HEK293 (cell line): Measurements from ENCODE around the gene SEPTIN7.

Source experiments
- CTCF ChIA-PET: fragments of 350-600 bp; formaldehyde crosslinking; extraction: SDS; loops from one replicate; lab custom pipeline; 2021; ENCODE audit warnings: antibody characterized with exemption; lab: Yijun Ruan, JAX
- POLR2A ChIA-PET: fragments of 300-600 bp; formaldehyde crosslinking; extraction: SDS; loops from one replicate; lab custom pipeline; 2020; ENCODE audit warnings: antibody characterized with exemption, inconsistent platforms; lab: Yijun Ruan, JAX
- H3K27ac ChIP-seq: fragments of 200-500 bp; sonication (Bioruptor generic); 2 replicates; pipeline ENCODE4 v1.5.1; 2014; ENCODE audit warnings: low read depth, low read length, control low read depth, inconsistent platforms; ENCODE audit errors: extremely low read depth
- H3K36me3 ChIP-seq, 2 experiments: fragments of 200-500 bp in 1 of 2; sonication (Bioruptor generic) in 1 of 2; 1 replicate in 1 of 2; 2 replicates in 1 of 2; pipeline ENCODE4 v1.5.1; 2014 to 2017; ENCODE audit warnings: inconsistent platforms in 2 of 2, low read length in 2 of 2; ENCODE audit not compliant: control insufficient read depth in 2 of 2, insufficient read depth in 1 of 2
- H3K4me1 ChIP-seq: fragments of 200-500 bp; sonication (Bioruptor generic); 2 replicates; pipeline ENCODE4 v1.5.1; 2014; ENCODE audit warnings: mild to moderate bottlenecking, low read length, inconsistent platforms; ENCODE audit not compliant: control insufficient read depth, insufficient read depth
- H3K4me3 ChIP-seq: 2 replicates; pipeline ENCODE4 v1.5.1; 2011; ENCODE audit warnings: low read depth, mild to moderate bottlenecking, control low read depth, low read length, moderate library complexity
- H3K9me3 ChIP-seq: fragments of 200-500 bp; sonication (Bioruptor generic); 2 replicates; pipeline ENCODE4 v1.5.1; 2014; ENCODE audit warnings: low read depth, low read length, inconsistent platforms; ENCODE audit not compliant: control insufficient read depth, insufficient read depth
- ELK4 ChIP-seq: IDR thresholded peaks from 2 replicates; pipeline ENCODE4 v1.6.1; 2011; ENCODE audit warnings: mild to moderate bottlenecking, low read depth, low read length, borderline replicate concordance
- KLF10 ChIP-seq: fragments of 450-650 bp; IDR thresholded peaks from 2 replicates; pipeline ENCODE4 v1.5.1; 2018; ENCODE audit warnings: missing biosample characterization, mild to moderate bottlenecking, missing genetic modification characterization
- KLF7 ChIP-seq: fragments of 450-650 bp; formaldehyde crosslinking; IDR thresholded peaks from 2 replicates; pipeline ENCODE4 v1.5.1; 2016; ENCODE audit warnings: missing biosample characterization, missing genetic modification characterization, borderline replicate concordance
- PRDM1 ChIP-seq: fragments of 450-650 bp; formaldehyde crosslinking; IDR thresholded peaks from 2 replicates; pipeline ENCODE4; 2016; ENCODE audit warnings: missing biosample characterization, missing genetic modification characterization
- SCRT2 ChIP-seq: fragments of 450-650 bp; formaldehyde crosslinking; IDR thresholded peaks from 2 replicates; pipeline ENCODE4 v1.5.1; 2016; ENCODE audit warnings: missing biosample characterization, missing genetic modification characterization
- TSHZ1 ChIP-seq: fragments of 450-650 bp; formaldehyde crosslinking; IDR thresholded peaks from 2 replicates; pipeline ENCODE4 v1.5.1; 2016; ENCODE audit warnings: missing biosample characterization, missing genetic modification characterization, borderline replicate concordance
- ZBTB7A ChIP-seq: fragments of 450-650 bp; formaldehyde crosslinking; IDR thresholded peaks from 2 replicates; pipeline ENCODE4 v1.5.1; 2016; ENCODE audit warnings: low read depth, missing biosample characterization, missing genetic modification characterization
- ZNF16 ChIP-seq: fragments of 450-650 bp; formaldehyde crosslinking; IDR thresholded peaks from 2 replicates; pipeline ENCODE4 v1.5.1; 2016; ENCODE audit warnings: low read depth, missing biosample characterization, missing genetic modification characterization
- ZNF223 ChIP-seq: fragments of 450-650 bp; formaldehyde crosslinking; IDR thresholded peaks from 2 replicates; pipeline ENCODE4 v1.5.1; 2016; ENCODE audit warnings: missing biosample characterization, missing genetic modification characterization
- ZNF248 ChIP-seq: fragments of 450-650 bp; formaldehyde crosslinking; IDR thresholded peaks from 2 replicates; pipeline ENCODE4 v1.5.1; 2017; ENCODE audit warnings: missing biosample characterization, missing genetic modification characterization
- ZNF26 ChIP-seq: fragments of 450-650 bp; formaldehyde crosslinking; IDR thresholded peaks from 2 replicates; pipeline ENCODE4 v1.5.1; 2016; ENCODE audit warnings: missing biosample characterization, missing genetic modification characterization
- ZNF280D ChIP-seq: fragments of 450-650 bp; formaldehyde crosslinking; IDR thresholded peaks from 2 replicates; pipeline ENCODE4 v1.5.1; 2016; ENCODE audit warnings: missing biosample characterization, missing genetic modification characterization
- ZNF302 ChIP-seq: fragments of 450-650 bp; formaldehyde crosslinking; IDR thresholded peaks from 2 replicates; pipeline ENCODE4 v1.5.1; 2016; ENCODE audit warnings: missing biosample characterization, missing genetic modification characterization, low read depth
- ZNF341 ChIP-seq: fragments of 450-650 bp; formaldehyde crosslinking; IDR thresholded peaks from 2 replicates; pipeline ENCODE4; 2016; ENCODE audit warnings: low read depth, missing biosample characterization, missing genetic modification characterization
- ZNF391 ChIP-seq: fragments of 450-650 bp; formaldehyde crosslinking; IDR thresholded peaks from 2 replicates; pipeline ENCODE4 v1.5.1; 2016; ENCODE audit warnings: low read depth, missing biosample characterization, missing genetic modification characterization, borderline replicate concordance
- ZNF510 ChIP-seq: fragments of 450-650 bp; formaldehyde crosslinking; IDR thresholded peaks from 2 replicates; pipeline ENCODE4 v1.5.1; 2018; ENCODE audit warnings: mild to moderate bottlenecking, missing genetic modification characterization, missing biosample characterization; ENCODE audit not compliant: insufficient replicate concordance
- ZNF571 ChIP-seq: fragments of 450-650 bp; formaldehyde crosslinking; IDR thresholded peaks from 2 replicates; pipeline ENCODE4 v1.5.0; 2017; ENCODE audit warnings: missing biosample characterization, missing genetic modification characterization
- ZNF596 ChIP-seq: fragments of 450-650 bp; IDR thresholded peaks from 2 replicates; pipeline ENCODE4 v1.5.0; 2018; ENCODE audit warnings: missing biosample characterization, mild to moderate bottlenecking, missing genetic modification characterization, moderate library complexity
- ZNF701 ChIP-seq: fragments of 450-650 bp; formaldehyde crosslinking; IDR thresholded peaks from 2 replicates; pipeline ENCODE4 v1.5.1; 2016; ENCODE audit warnings: missing biosample characterization, missing genetic modification characterization
- ZSCAN18 ChIP-seq: fragments of 450-650 bp; formaldehyde crosslinking; IDR thresholded peaks from 2 replicates; pipeline ENCODE4 v1.5.1; 2016; ENCODE audit warnings: missing biosample characterization, missing genetic modification characterization

The SEPTIN7 gene

GRCh38 chr7:35784332-35784731, 16.5 kb upstream of the SEPTIN7 start:
- ChIA-PET CTCF (no interaction called here), POLR2A (interaction anchor here (1.7 kb wide), 1 partner anchor 16 kb away, joined by 11 read pairs; the partner anchor contains the start of gene SEPTIN7)
- TF ChIP-seq ZNF596 (tag by site-specific recombination) (no peak), ZNF391 (no peak), KLF7 (no peak), ZNF341 (tag by site-specific recombination) (no peak), TSHZ1 (tag by site-specific recombination) (no peak), ZNF302 (tag by site-specific recombination) (no peak), KLF10 (tag by site-specific recombination) (no peak), ELK4 (no peak), ZNF280D (tag by site-specific recombination) (no peak), PRDM1 (tag by site-specific recombination) (no peak), ZBTB7A (tag by site-specific recombination) (no peak), ZNF571 (tag by site-specific recombination) (no peak), ZSCAN18 (tag by site-specific recombination) (no peak), ZNF16 (no peak), ZNF701 (tag by site-specific recombination) (no peak), SCRT2 (tag by site-specific recombination) (no peak), ZNF26 (tag by site-specific recombination) (no peak), ZNF223 (tag by site-specific recombination) (no peak), ZNF248 (tag by site-specific recombination) (no peak), ZNF510 (tag by site-specific recombination) (no peak)
- Histone ChIP-seq H3K9me3 (no peaks in the 10 kb centered on the region), H3K4me3 (no peak overlapping the region), H3K27ac (no peak overlapping the region), H3K4me1 (no peaks in the 10 kb centered on the region), H3K36me3 (no peaks in the 10 kb centered on the region)
